GM19467 (cell line): ENCODE measurements around the gene TMEM97.

Experiments
- ATAC-seq: cut with Tn5 transposase; IDR thresholded peaks from one replicate; pipeline ENCODE4 v1.9.1; 2021; ENCODE audit warnings: mild to moderate bottlenecking, moderate library complexity; ENCODE audit not compliant: unreplicated experiment

TMEM97 gene

DNA sequence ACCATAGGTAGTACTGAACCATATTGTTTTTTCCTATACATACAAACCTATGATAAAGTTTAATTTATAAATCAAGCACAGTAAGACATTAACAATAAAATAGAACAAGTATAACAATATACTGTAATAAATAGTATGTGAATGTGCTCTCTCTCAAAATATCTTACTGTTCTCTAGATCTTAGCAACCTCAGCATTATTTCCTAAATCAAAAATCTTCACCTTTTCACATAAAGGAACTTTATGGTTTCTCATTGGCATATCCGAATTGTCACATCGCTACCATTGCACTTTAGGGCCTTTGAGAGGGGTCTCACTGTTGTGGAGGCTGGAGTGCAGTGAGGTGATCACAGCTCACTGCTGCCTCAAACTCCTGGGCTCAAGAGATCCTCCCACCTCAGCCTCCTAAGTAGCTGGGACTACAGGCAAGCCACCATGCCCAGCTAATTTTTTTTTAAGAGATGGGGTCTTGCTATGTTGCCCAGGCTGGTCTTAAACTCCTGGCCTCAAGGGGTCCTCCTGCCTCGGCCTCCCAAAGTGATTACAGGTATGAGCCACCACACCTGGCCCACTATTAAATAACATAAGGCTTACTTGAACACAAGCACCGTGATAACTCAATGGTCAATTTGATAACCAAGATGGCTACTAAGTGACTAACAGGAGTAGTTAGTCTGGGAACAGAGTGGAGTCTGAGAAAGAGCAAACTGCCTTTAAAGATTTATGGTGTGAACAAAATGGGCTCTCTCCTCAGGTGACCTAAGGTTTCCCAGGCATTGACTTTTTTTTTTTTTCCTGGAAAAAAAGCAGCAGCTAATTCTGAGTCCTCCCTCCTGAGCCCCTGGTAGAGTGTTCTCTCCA, 2.9 kb upstream of the TMEM97 start:
- ATAC-seq: no peak

DNA sequence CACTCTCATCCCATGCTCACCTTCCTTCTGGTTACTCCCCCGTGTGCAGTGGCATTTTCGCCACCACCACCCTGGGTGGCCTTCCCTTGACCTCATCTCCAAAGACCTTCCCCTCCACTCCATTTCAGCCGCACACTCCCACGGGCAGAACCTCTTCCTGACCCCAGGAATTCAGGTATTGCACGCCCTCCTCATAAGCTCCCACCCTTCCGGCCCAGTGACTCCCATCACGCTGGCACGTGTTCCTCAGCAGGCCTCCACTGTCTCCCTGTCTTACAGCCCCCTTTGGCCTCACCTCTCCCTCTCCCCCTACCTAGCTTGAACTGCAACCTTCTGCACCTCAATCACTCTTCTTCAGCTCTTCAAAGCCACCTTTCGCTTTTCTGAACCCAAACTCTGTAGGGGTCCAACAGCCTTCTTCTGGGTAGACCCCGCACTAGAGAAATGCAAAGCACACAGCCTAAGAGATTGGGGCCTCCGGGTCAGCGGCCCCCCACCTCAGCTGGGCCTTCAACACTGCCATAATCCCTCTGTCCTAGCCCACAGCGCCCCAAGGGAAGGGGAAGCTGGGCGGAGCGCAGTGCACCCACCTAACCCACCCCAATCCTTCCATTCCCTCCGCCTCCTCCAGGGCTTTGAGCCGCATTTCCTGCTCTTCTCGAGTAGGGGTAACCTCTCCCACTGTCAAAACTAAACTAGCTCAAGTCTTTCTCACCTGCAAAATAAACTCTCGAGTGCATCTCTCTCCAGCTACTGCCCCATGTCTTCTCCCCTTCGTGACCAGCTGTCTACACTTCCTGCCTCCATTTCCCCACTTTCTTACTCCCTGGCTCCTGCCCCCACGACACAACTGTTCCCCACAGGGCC, 1.7 kb upstream of the TMEM97 start:
- no peak for ATAC-seq

DNA sequence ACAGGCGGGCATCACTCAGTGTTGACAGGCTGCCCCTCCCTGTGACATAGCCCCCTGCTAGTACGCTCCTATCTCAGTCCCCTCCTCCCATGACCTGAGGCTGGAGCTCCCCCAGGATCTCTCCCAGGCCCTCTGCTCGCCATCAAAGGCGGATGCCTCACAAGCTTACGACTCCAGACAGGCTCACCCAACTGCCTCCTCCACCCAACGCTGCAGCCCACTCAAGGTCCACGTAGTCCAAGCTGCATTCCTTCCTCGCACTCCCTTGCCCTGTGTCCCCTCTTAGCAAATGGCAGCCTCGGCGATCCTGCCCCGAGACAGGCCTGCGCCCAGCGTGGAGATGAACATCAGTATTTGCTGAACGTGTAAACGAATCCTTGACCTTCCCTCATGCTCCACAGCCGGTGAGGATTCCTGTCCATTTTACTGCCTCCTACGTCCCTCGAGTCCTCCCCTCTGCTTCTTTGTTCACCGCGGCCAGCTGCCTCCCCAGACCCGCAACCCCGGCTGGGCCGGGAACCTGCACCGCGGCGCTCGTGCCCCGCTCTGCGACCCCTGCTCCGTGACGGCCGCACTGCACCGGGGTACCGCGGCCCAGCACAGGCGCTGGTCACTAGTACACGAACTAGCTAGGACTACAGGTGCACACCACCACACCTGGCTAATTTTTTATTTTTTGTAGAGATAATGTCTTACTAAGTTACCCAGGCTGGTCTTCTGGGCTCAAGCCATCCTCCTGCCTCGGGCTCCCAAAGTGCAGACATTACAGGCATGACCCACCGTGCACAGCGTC, 838 bp upstream of the TMEM97 start:
- no peak for ATAC-seq

DNA sequence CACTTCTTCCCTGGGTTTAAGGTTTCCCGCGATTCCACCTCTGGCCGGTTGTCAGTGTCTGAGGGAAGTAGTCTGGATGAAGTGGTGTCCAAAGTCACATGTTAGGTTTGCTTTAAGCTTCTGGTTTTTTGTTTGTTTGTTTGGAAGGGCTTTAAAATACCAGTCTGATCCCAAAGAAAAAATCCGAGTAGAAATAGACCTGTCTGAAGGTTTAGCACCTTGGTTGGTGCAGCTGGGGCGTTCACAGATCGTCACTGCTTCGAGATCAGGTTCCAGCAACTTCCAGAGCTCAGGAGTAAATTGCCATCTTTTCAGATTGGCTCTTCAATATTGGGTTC, 567 bp downstream of the TMEM97 start:
- ATAC-seq: no peak

DNA sequence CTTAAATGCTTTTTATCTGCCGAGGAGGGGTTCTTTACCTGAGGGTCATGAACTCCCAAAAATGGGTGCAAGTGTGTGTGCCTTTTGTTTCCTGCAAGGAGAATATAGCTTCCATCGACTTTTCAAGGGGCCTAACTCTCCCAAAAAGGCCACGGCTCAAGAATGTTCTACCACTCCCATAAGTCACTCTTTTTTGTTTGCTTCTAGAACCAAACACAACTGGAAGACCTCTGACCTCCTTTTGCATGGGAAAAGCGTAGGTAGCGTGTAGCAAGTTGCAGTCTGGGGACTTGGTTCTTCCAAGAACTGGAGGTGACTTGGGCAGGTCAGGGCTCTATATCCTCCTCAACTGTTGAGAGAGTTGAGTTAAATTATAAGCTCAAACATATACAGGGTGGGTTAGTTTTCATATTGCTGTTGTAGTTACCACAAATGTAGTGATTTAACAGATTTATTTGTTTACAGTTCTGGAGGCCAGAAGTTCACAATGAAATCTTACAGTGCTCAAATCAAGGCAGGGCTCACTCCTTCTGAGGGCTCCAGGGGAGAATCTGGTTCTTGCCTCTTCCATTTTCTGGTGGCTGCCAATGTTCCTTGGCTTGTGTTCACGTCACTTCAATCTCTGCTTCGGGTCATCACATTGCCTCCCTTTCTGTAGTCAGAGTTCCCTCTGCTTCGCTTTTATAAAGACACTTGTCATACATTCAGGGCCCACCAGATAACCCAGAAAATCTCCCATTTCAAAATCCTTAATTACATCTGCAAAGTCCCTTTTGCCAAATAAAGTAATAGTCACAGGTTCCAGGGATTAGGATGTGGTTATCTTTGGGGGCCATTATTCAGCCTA, 1.4 kb downstream of the TMEM97 start:
- ATAC-seq: no peak

- ATAC-seq: no peak
Measured at GRCh38 chr17:28324267-28324745, 5.3 kb downstream of the TMEM97 start.

GRCh38 chr17:28324781-28325180, 5.8 kb downstream of the TMEM97 start:
- ATAC-seq: no peak

- ATAC-seq: no peak
Measured at GRCh38 chr17:28325211-28325610, 6.2 kb downstream of the TMEM97 start.

DNA sequence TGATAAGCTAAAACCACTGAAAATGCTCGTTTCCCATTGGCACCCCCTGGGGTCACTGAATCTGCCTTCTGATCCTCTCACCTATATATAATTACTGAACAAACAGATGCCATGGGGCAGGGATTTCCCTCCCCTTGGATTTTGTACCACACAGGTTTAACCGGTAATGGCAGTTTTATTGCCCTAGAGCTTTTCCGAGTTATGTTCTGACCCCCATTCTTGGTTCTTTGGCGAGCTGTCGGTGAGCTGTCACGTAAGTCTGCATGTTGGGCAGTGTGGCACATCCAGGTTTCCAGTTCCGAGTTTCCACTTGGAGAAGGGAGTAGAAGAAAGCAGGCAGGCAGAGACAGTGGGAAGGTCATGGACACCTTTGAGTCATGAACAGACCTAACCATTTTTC, 7.1 kb downstream of the TMEM97 start:
- ATAC-seq: no peak

DNA sequence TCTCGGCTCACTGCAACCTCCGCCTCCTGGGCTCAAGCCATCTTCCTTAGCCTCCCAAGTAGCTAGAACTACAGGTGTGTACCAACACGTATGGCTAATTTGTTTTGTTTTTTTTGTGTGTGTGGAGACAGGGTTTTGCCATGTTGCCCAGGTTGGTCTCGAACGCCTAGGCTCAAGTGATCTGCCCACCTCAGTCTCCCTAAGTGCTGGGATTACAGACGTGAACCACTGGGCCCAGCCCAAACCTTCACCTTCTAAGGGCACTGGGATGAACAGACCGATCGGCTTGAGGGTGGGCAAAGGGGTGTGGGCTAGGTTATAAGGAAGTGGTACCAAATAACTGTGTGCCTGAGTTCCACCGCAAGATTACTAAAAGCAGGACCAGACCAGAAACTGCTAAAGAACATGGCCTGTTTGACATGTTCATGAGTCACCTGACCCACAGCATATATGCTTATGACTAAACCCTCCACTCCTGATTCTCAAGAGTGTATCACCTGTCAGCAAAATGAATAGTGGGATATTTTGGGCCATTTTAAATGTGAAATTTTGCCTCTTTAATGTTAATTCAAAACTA, 8.1 kb downstream of the TMEM97 start:
- no peak for ATAC-seq

- no peak for ATAC-seq
Measured at GRCh38 chr17:28327709-28328108, 8.7 kb downstream of the TMEM97 start.

- no peak for ATAC-seq
Measured at GRCh38 chr17:28328325-28328724, 9.3 kb downstream of the TMEM97 start.

GRCh38 chr17:28330671-28331070, 11.7 kb downstream of the TMEM97 start:
- ATAC-seq: no peak

DNA sequence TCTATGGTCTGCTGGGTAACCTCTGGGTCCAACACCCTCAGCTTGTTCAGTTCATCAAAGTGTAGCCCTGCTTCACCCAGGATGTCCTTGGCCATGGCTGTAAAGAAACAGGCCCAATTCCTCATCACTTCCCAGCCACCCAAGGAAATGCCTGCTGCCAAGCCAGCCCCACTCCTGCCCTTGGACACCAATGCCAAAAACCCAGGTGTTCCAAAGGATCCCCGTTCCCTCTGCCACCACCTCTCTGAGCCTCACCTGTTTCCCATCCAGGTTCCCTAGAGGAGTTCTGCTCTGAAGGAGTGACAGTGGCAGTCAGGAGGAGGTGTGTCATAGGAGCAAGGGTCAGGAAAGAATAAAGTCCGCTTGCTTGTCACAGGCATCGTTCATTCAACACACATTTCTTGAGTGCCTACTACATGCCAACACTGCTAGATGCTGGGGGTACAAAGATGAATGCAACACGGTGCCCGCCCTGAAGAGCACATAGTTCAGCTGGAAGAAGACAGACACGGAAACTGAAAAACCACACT, 13.0 kb downstream of the TMEM97 start:
- ATAC-seq: no peak

DNA sequence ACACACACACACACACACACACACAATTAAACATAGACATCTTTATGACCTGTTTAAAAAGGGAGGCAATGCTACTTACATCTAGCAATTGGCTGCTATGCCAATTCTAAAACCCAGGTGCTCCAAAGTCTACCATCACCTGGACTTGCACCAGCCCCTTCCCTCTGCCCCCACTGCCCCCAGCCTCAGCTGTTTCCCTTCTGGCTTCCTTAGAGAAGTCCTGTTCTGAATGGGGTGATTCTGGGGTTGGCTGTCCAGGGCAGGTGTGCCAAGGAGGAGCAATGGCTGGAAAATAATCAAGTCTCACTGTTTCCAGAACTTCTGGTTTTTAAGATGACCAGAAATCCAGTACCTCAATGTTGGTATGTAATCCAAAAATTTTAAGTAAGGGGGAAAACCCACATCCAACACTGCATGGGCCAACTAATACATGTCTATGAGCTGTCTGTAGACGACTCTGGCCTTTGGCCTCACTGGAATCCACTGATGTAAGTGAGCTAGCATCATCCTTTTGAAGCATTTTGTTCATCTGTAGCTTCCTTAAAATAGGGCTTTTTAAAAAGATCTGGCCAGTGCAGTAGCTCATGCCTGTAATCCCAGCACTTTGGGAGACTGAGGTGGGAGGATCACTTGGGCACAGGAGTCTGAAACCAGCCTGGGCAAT, 14.2 kb downstream of the TMEM97 start:
- no peak for ATAC-seq

GRCh38 chr17:28334171-28334570, 15.2 kb downstream of the TMEM97 start:
- no peak for ATAC-seq

DNA sequence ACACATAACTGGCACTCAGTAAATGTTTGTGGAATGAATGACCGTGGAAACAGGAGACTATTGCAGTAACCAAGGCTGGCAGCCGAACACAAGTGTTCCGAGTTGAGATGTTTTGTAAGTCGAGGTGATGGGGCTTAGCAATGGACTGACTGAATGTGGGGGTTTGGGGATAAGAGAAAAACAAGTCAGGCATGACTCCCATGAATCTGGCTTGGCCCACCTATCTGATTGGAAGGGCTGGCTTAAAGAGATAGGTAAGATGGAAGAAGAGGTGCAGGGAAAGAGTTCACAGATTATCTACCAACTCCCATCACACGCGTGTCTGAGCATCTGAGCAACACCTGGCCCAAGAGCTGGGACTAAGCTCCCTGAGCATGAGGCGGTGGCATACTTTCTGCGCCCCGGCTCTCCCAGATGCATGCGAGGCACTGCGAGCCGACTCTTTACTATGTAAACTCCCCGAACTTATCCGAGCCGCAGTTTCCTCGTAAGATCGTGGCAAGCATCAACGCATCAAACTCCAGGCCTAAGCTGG, 15.7 kb downstream of the TMEM97 start:
- peak; percentile 0 for ATAC-seq

GRCh38 chr17:28335201-28335958, 16.4 kb downstream of the TMEM97 start, which contains the start of the genes IFT20 and TNFAIP1:
IFT20 (minus strand) TSS chr17:28335472; CDS start chr17:28331985, 3,487 bp downstream.
TNFAIP1 (plus strand) TSS chr17:28335761; CDS start chr17:28339522, 3,761 bp downstream.
- peak; percentile 93 for ATAC-seq
